Activated CD8-positive, alpha-beta T cell treated with anti-CD3 and anti-CD28 coated beads for 36 hours (primary cell): ENCODE data around the gene CBX2. TPM values are rescaled to one million over a fixed set of nuclear protein-coding genes. Genes with fewer than 3 reads are reported as not detected.
A peak's percentile ranks its signal among the peaks of the same experiment; 100 is the strongest.

Experiments used
- ATAC-seq: fragments of 200-7000 bp; cut with Tn5 transposase; one replicate; pipeline ENCODE4 v1.10.0; 2021; ENCODE audit warnings: mild to moderate bottlenecking, moderate library complexity
- CTCF ChIA-PET: fragments of 350-600 bp; sonication (Branson Sonifier 250); formaldehyde crosslinking; loops from one replicate; lab custom pipeline; 2021; ENCODE audit warnings: antibody characterized with exemption; lab: Charles Lee
- POLR2A ChIA-PET: fragments of 350-600 bp; sonication (Branson Sonifier 250); formaldehyde crosslinking; loops from one replicate; lab custom pipeline; 2021; ENCODE audit warnings: antibody characterized with exemption; lab: Charles Lee
- DNase-seq: peaks from one replicate; pipeline ENCODE4 v3.0.0-alpha.2; 2020
- H3K27ac Mint-ChIP-seq: one replicate; pipeline ENCODE4 v1.8.0; 2021; ENCODE audit warnings: mild to moderate bottlenecking, mixed read lengths
- H3K27me3 Mint-ChIP-seq: one replicate; pipeline ENCODE4 v1.8.0; 2021; ENCODE audit warnings: mixed read lengths
- H3K36me3 Mint-ChIP-seq: one replicate; pipeline ENCODE4 v1.8.0; 2021; ENCODE audit warnings: low read depth, mixed read lengths
- H3K4me1 Mint-ChIP-seq: one replicate; pipeline ENCODE4 v1.8.0; 2021; ENCODE audit warnings: low read depth, mixed read lengths
- H3K4me3 Mint-ChIP-seq: one replicate; pipeline ENCODE4 v1.8.0; 2021; ENCODE audit warnings: mild to moderate bottlenecking, moderate library complexity, mixed read lengths
- H3K9me3 Mint-ChIP-seq: one replicate; pipeline ENCODE4 v1.8.0; 2021; ENCODE audit warnings: mixed read lengths
- intact Hi-C: fragments of 100-400 bp; cut with micrococcal nuclease; formaldehyde crosslinking; loops from one replicate; pipeline ENCODE4 v1.10.0; 2022
- total RNA-seq, 2 experiments: library from RNA; stranded (reverse); gene quantifications; one replicate each; pipeline ENCODE4 v1.2.3, GENCODE V29; 2021
- TF ChIP-seq, protein P1 (sequence below): fragments of 200-600 bp; IDR thresholded peaks from one replicate; pipeline ENCODE4 v1.8.0; 2022; ENCODE audit warnings: antibody characterized with exemption, mild to moderate bottlenecking

Gene CBX2
- total RNA-seq, 2 experiments from 2014 or later = 8.0 to 9.7 TPM

DNA sequence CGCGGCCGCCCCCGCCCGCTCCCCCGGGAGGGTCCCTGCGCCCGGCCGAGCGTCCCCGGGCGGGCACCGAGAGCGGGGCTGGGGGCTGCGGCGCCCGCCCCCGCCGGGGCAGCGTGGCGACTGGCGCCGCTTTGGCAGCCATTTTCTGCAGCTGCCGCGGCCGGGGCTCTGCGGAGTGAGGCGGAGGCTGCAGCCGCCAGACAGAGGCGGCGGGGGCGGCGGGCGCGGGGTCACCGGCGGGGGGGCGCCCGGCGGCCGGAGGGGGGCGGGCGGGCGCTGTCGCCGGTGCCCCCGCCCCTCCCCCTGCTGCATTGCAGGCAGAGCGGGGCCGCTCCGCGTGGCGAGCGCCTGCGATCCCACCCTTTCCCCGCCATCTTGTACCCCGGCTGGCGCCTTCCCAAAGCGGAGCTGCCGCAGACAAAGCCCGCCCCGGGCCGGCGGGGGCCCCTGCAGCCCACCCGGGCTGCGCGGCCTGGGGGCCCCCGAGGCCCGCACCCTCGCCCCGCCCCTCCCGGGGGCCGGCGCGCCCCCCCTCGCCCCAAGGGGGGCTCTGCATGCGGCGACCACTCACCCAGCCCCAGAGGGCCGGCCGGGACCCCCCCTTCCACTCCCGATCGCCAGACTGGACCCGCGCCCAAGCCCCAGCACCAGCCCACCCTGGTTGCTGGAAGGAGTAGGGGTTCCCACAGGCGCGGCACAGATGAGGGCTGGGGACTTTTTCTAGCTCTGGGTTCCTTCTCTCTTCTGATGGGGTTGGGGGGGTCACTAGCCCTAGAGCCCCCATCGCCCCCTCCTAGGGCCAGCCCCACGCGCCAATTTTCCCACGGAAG lies 35.6 kb downstream of the CBX2 start:
- no peak overlapping the region for H3K27ac Mint-ChIP-seq
- CTCF ChIA-PET = interaction anchor here (0.9 to 6.9 kb wide), 8 partner anchors 8 to 102 kb away, joined by 3 to 56 read pairs (median 4); partner anchors contain the start of gene CBX4

DNA sequence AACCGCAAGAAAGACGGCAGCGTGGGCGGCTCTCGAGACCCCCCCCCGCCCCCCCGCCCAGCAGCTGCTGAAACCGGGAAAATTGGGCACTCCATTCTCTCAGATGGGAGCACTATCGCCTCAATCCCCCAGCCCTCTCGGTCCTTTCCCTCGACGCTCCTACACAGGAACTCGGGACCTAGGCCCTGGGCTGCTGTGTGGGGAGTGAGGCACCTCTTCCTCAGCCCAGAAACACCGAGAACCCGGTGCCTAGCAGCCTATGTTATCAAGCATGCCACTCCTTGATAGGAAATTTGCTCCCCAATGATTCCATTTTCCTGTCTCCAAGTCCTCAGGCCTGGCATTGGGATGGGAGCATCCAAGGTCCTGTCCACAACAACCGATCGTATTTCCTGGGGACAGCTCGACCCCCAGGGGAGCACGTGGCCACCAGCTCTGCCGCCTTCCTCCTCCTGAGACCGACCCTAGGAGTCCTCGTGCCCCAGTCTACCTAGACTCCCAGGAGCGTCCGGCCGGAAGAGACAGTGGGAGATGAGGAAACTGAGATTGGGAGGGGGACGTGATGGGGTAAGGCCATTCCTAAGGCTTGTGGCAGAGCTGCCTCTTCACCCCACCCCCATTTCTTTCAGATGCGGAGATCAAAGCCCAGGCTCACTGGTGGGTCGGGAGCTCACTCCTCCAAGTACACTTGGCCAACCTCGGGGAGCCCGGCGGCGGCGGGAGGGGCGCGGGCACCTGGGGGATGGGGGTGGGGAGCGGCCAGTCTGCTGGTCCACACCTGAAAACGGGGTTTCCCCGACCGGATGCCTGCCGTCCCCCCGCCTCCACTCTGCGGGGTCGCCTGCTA lies 36.4 kb downstream of the CBX2 start:
- Mint-ChIP-seq H3K27ac (no peak overlapping the region), H3K4me1 (peaks cover 22% of the 10 kb centered on the region), H3K36me3 (no peaks in the 10 kb centered on the region), H3K4me3 (peak overlapping the region; percentile 35), H3K27me3 (peaks cover 36% of the 10 kb centered on the region), H3K9me3 (no peaks in the 10 kb centered on the region)
- POLR2A ChIA-PET = interaction anchor here (0.6 to 4.4 kb wide), 9 partner anchors 12 to 180 kb away, joined by 3 to 34 read pairs (median 3); partner anchors contain the start of gene CBX4
- TF ChIP-seq, protein P1, sequence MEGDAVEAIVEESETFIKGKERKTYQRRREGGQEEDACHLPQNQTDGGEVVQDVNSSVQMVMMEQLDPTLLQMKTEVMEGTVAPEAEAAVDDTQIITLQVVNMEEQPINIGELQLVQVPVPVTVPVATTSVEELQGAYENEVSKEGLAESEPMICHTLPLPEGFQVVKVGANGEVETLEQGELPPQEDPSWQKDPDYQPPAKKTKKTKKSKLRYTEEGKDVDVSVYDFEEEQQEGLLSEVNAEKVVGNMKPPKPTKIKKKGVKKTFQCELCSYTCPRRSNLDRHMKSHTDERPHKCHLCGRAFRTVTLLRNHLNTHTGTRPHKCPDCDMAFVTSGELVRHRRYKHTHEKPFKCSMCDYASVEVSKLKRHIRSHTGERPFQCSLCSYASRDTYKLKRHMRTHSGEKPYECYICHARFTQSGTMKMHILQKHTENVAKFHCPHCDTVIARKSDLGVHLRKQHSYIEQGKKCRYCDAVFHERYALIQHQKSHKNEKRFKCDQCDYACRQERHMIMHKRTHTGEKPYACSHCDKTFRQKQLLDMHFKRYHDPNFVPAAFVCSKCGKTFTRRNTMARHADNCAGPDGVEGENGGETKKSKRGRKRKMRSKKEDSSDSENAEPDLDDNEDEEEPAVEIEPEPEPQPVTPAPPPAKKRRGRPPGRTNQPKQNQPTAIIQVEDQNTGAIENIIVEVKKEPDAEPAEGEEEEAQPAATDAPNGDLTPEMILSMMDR = no peak
- ATAC-seq (no peak), DNase-seq (no peak)
- intact Hi-C loops = no loop called here
- CTCF ChIA-PET = interaction anchor here (1.2 to 6.4 kb wide), 3 partner anchors 9 to 26 kb away, joined by 5 to 56 read pairs (median 6); partner anchors contain the start of gene CBX4

More for the DNA sequence above, 35.6 kb downstream of the CBX2 start:
- DNase-seq (peak; percentile 46), ATAC-seq (no peak)
- Mint-ChIP-seq H3K27me3 (peaks cover 44% of the 10 kb centered on the region), H3K9me3 (no peaks in the 10 kb centered on the region), H3K4me3 (no peak overlapping the region), H3K4me1 (peaks cover 26% of the 10 kb centered on the region), H3K36me3 (no peaks in the 10 kb centered on the region)
- POLR2A ChIA-PET = interaction anchor here (0.6 to 4.4 kb wide), 10 partner anchors 12 to 180 kb away, joined by 3 to 34 read pairs (median 4); partner anchors contain the start of genes CBX4 and CBX8
- intact Hi-C loops = no loop called here
- TF ChIP-seq, protein P1 = no peak

DNA sequence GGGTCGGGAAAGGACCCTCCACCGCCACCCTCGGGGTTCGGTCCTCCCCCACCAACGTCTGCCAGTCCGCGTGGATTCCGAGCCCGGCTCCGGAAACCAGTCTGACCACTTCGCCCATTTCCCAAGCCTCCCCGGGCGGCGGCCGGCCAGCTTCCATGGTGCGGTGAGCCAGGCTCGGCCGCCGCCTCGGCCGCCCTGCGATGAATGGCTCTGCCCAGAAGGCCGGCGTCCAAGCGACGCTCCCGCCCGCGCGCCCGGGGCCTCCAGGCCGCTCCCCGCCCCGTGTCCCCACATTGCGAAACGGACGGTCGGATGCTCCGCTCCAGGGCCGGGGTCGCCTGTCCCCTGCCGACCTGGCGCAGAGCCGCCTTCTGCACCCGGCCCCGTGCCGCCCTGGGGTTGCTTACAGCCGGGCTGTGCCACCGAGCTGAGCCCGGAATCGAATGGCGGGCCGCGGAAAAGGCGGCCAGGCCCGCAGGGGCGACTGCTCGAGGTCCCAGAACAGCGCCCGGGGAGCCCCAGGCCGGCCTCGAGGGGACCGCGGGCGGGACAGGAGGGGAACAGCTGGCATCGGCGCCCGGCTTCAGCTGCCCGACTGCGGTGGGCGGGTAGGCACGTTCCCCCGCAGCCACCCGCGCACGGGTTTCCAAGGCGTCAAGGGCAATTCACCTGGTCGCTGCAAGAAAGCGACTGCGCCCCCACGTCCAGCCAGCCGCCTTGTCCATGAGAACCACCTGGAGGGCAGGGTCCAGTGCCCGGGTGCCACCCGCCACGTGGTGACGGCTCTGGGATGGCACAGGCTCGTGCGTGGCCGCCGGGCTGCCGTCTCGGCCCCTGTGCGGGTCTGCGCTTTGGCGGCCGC lies 37.3 kb downstream of the CBX2 start:
- DNase-seq = no peak
- intact Hi-C loops = no loop called here

More for the DNA sequence above, 37.3 kb downstream of the CBX2 start:
- no peaks in the 10 kb centered on the region for H3K36me3 Mint-ChIP-seq
- H3K9me3 Mint-ChIP-seq = no peaks in the 10 kb centered on the region
- ATAC-seq = no peak
- peaks cover 20% of the 10 kb centered on the region for H3K4me1 Mint-ChIP-seq
- TF ChIP-seq, protein P1 = no peak
- POLR2A ChIA-PET = interaction anchor here (0.7 to 3.0 kb wide), 6 partner anchors 10 to 71 kb away, joined by 3 to 19 read pairs (median 3); partner anchors contain the start of gene CBX4
- no peak overlapping the region for H3K27ac Mint-ChIP-seq
- H3K27me3 Mint-ChIP-seq = peaks cover 36% of the 10 kb centered on the region
- CTCF ChIA-PET = interaction anchor here (1.2 to 6.4 kb wide), 3 partner anchors 10 to 25 kb away, joined by 5 to 56 read pairs (median 6); partner anchors contain the start of gene CBX4
- no peak overlapping the region for H3K4me3 Mint-ChIP-seq
